ENCODE measurements around the gene RFX5. TPM values are rescaled to one million over a fixed set of nuclear protein-coding genes. Genes with fewer than 3 reads are reported as not detected.
A peak's percentile ranks its signal among the peaks of the same experiment; 100 is the strongest.

Gene RFX5
- total and polyA plus RNA-seq, 2 donors from 2014 or later, result 17.9 to 46.6 TPM

DNA sequence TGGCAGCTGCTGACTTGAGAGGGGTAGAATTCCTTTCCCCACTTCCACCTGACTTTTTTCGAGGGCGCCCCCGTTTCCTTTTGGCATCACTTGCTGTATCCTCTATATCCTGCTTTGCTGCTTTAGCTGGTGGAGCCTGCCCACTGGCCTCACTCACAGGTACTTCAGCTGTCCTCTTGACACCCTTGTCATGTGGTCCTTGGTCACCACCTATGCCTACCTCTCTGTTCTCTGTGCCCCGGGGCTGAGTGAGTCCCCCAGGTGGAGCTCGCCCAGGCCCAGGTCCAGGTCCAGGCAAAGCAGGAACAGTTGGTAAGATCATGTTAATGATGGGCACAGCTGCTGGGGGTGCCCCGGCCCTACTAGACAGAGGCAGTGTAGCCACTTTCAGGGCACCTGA lies 4.5 kb downstream of the RFX5 start:
- Histone ChIP-seq H3K9ac (ENCODE audit: low read length in 3 of 3) (no peak overlapping the region), H3K36me3 (ENCODE audit: control insufficient read depth in 2 of 3, insufficient read depth in 3 of 3, low read length in 3 of 3) (peaks cover 6 to 14% (median 12%) of the 10 kb centered on the region in 3 donors), H3K27me3 (ENCODE audit: control insufficient read depth, insufficient read depth, low read length) (no peaks in the 10 kb centered on the region), H3K27ac (ENCODE audit: low read depth in 2 of 2, low read length in 2 of 2) (no peak overlapping the region), H3K4me3 (ENCODE audit: low read length in 3 of 3) (no peak overlapping the region), H3K4me1 (ENCODE audit: control insufficient read depth in 2 of 3, insufficient read depth in 2 of 3, low read depth in 1 of 3, low read length in 3 of 3) (peaks cover 5 to 13% (median 8%) of the 10 kb centered on the region in 3 donors), H3K9me3 (ENCODE audit: control insufficient read depth in 2 of 3, insufficient read depth in 1 of 3, low read length in 3 of 3) (no peaks in the 10 kb centered on the region)
- FAIRE-seq, result no peak
- no peak for TF ChIP-seq CTCF (IDR thresholded peaks at IDR 0.05; ENCODE audit: borderline replicate concordance, extremely low read depth, insufficient read depth)
- intact Hi-C loops (cut with DNase I), result loop anchor here (5.0 kb wide), 1 partner anchor 40 kb away; no protein-coding TSS in a partner anchor
- DNase-seq, result no peak

DNA sequence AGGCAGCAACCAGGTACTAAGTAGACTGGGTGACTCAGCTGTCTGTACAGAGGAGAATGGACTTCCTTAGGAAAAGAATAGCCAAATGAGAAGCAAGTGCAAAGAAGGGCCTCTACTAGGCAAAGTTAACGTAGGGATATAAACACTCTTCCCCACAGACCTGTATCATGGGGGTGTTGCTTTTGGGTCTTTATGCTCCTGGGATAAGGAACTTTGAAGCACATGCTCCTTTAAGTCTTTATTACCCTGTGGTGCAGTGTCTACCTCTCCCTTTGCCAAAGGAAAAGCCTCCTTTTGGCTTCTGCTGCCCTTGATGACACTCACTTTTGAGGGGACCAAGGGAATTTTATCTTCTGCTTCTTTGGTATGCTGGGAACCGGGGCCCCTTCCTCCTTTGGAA lies 5.0 kb downstream of the RFX5 start:
- no peaks in the 10 kb centered on the region for H3K9me3 ChIP-seq (ENCODE audit: control insufficient read depth in 2 of 3, insufficient read depth in 1 of 3, low read length in 3 of 3)
- H3K27me3 ChIP-seq (ENCODE audit: control insufficient read depth, insufficient read depth, low read length), result no peaks in the 10 kb centered on the region
- H3K36me3 ChIP-seq (ENCODE audit: control insufficient read depth in 2 of 3, insufficient read depth in 3 of 3, low read length in 3 of 3), result peaks cover 6 to 14% (median 12%) of the 10 kb centered on the region in 3 donors
- no peak for FAIRE-seq
- no peak for TF ChIP-seq CTCF (IDR thresholded peaks at IDR 0.05; ENCODE audit: borderline replicate concordance, extremely low read depth, insufficient read depth)
- intact Hi-C loops (cut with DNase I), result loop anchor here (5.0 kb wide), 1 partner anchor 40 kb away; no protein-coding TSS in a partner anchor
- peaks cover 5 to 11% (median 7%) of the 10 kb centered on the region in 3 donors for H3K4me1 ChIP-seq (ENCODE audit: control insufficient read depth in 2 of 3, insufficient read depth in 2 of 3, low read depth in 1 of 3, low read length in 3 of 3)
- H3K4me3 ChIP-seq (ENCODE audit: low read length in 3 of 3), result no peak overlapping the region
- DNase-seq, result no peak
- no peak overlapping the region for H3K9ac ChIP-seq (ENCODE audit: low read length in 3 of 3)
- no peak overlapping the region for H3K27ac ChIP-seq (ENCODE audit: low read depth in 2 of 2, low read length in 2 of 2)

DNA sequence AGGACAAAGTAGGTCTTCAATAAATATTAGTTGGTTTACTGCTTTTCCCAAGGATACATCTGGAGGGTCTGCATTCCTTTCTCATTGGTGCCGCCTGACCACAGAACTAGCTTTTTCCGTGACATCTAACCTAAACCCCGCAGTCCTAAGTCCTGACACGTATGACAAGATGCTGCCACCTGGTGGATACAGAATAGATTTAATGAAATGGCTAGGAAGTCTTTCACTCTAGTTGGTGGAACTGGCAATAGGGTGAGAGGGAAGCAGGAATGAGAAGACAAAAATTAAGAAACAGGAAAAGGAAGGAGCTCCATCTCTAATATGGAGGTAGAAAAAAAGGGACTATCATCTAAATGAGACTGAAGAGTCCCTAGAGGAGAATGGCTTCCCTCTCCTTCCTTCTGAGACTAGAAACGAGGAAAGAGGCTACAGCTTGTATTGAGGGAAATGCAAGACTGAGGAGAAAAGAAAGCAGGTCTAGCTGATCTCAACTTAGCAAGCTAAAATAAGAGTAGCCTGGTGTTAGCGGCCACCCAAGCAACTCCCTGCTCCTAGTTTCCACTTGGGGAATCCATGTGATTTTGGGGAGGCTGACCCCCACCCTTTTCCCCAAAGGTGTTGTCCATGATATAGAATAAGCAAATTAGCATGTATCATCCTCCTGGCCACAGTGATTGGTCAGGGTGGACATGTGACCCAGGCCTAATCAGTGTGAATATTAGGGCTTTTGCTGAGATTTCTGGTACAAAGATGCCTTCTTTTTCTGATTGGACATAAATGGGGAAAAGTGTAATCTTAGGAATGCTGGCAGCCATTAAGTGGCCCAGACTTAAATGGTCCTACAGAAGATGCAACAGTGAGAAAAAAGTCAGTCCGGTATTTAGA lies 5.9 kb downstream of the RFX5 start:
- Histone ChIP-seq H3K27ac (ENCODE audit: low read depth in 2 of 2, low read length in 2 of 2) (no peak overlapping the region), H3K4me3 (ENCODE audit: low read length in 3 of 3) (no peak overlapping the region), H3K9me3 (ENCODE audit: control insufficient read depth in 2 of 3, insufficient read depth in 1 of 3, low read length in 3 of 3) (no peaks in the 10 kb centered on the region), H3K9ac (ENCODE audit: low read length in 3 of 3) (no peak overlapping the region), H3K4me1 (ENCODE audit: control insufficient read depth in 2 of 3, insufficient read depth in 2 of 3, low read depth in 1 of 3, low read length in 3 of 3) (peaks cover 3 to 8% (median 5%) of the 10 kb centered on the region in 3 donors), H3K36me3 (ENCODE audit: control insufficient read depth in 2 of 3, insufficient read depth in 3 of 3, low read length in 3 of 3) (peaks cover 6 to 14% (median 12%) of the 10 kb centered on the region in 3 donors), H3K27me3 (ENCODE audit: control insufficient read depth, insufficient read depth, low read length) (no peaks in the 10 kb centered on the region)
- intact Hi-C loops (cut with DNase I), result loop anchor here (5.0 kb wide), 1 partner anchor 39 kb away; no protein-coding TSS in a partner anchor
- FAIRE-seq, result peak; percentile 51
- peak in 3 of 5 donors; percentile 44 to 93 (median 88) for DNase-seq
- peak; percentile 77 for TF ChIP-seq CTCF (IDR thresholded peaks at IDR 0.05; ENCODE audit: borderline replicate concordance, extremely low read depth, insufficient read depth)
